K562 (cell line): ENCODE results near the gene NTSR1. TPM values are rescaled to one million over a fixed set of nuclear protein-coding genes. Genes with fewer than 3 reads are reported as not detected.
A peak's percentile ranks its signal among the peaks of the same experiment; 100 is the strongest.

Source experiments
- ARID4B ChIP-seq: sonication (generic); formaldehyde crosslinking; IDR thresholded peaks from 2 replicates; pipeline ENCODE4 v1.8.0; 2022; ENCODE audit warnings: mild to moderate bottlenecking, missing genetic modification reagents
- CBX3 ChIP-seq, 2 experiments: IDR thresholded peaks; 1 replicate in 1 of 2; 2 replicates in 1 of 2; pipeline ENCODE4 v1.6.1; 2012; ENCODE audit warnings: inconsistent platforms in 2 of 2, low read length in 2 of 2, borderline replicate concordance in 1 of 2, control low read depth in 1 of 2
- CXXC5 ChIP-seq: fragments of 250-450 bp; sonication (Bioruptor Pico); IDR thresholded peaks from 2 replicates; pipeline ENCODE4 v1.8.0; 2022; ENCODE audit warnings: inconsistent platforms, mild to moderate bottlenecking, moderate library complexity
- ETV1 ChIP-seq: fragments of 450-650 bp; conservative IDR thresholded peaks from 2 replicates; pipeline ENCODE4 v1.6.1; 2016; ENCODE audit warnings: missing genetic modification characterization, control low read depth, low read depth, missing compliant biosample characterization
- FOSL1 ChIP-seq: fragments of 200-800 bp; sonication (Bioruptor generic); conservative IDR thresholded peaks from 2 replicates; pipeline ENCODE4 v1.6.1; 2016; ENCODE audit warnings: missing genetic modification characterization, missing compliant biosample characterization
- GATA2 ChIP-seq: sonication (generic); formaldehyde crosslinking; IDR thresholded peaks from 2 replicates; pipeline ENCODE4 v1.4.0; 2020; ENCODE audit warnings: mild to moderate bottlenecking, missing genetic modification reagents
- JUN ChIP-seq, 2 experiments: sonication (generic) in 1 of 2; formaldehyde crosslinking in 1 of 2; IDR thresholded peaks; 2 replicates each; pipeline versions ENCODE4 v1.6.1 to v1.8.0; 2012 to 2022; ENCODE audit warnings: borderline replicate concordance in 2 of 2, mild to moderate bottlenecking in 2 of 2, improper control_type of control experiment in 1 of 2, low read depth in 1 of 2, low read length in 1 of 2, missing genetic modification reagents in 1 of 2
- KLF16 ChIP-seq: IDR thresholded peaks from 2 replicates; pipeline ENCODE4 v1.6.1; 2016; ENCODE audit warnings: antibody characterized with exemption
- LEF1 ChIP-seq: fragments of 450-650 bp; IDR thresholded peaks from 2 replicates; pipeline ENCODE4 v1.6.1; 2016; ENCODE audit warnings: mild to moderate bottlenecking
- NFATC3 ChIP-seq: fragments of 450-650 bp; IDR thresholded peaks from 2 replicates; pipeline ENCODE4 v1.6.1; 2017; ENCODE audit warnings: mild to moderate bottlenecking
- NFRKB ChIP-seq: fragments of 450-650 bp; IDR thresholded peaks from 2 replicates; pipeline ENCODE4 v1.6.1; 2016; ENCODE audit warnings: low read depth
- RBM34 ChIP-seq: fragments of 200-400 bp; formaldehyde crosslinking; IDR thresholded peaks from 2 replicates; pipeline ENCODE4 v1.6.1; 2018; ENCODE audit warnings: low read length, borderline replicate concordance; ENCODE audit not compliant: insufficient read depth
- SP2 ChIP-seq: IDR thresholded peaks from 2 replicates; pipeline ENCODE4 v1.6.1; 2011; ENCODE audit warnings: mild to moderate bottlenecking, low read depth, low read length, moderate library complexity; ENCODE audit not compliant: poor library complexity, severe bottlenecking; ENCODE audit errors: extremely low read depth
- TAF9B ChIP-seq: fragments of 450-650 bp; IDR thresholded peaks from 2 replicates; pipeline ENCODE4 v1.6.1; 2018; ENCODE audit warnings: mild to moderate bottlenecking; ENCODE audit not compliant: partially characterized antibody
- U2AF1 ChIP-seq: fragments of 200-400 bp; formaldehyde crosslinking; optimal IDR thresholded peaks from 2 replicates; pipeline ENCODE3; 2017; ENCODE audit warnings: mild to moderate bottlenecking, low read depth, low read length, moderate library complexity
- ZNF324 ChIP-seq: fragments of 250-450 bp; sonication (Bioruptor Pico); IDR thresholded peaks from 2 replicates; pipeline ENCODE4 v1.4.0; 2020; ENCODE audit warnings: mild to moderate bottlenecking
- polyA plus RNA-seq, 8 experiments: library from polyadenylated mRNA; depleted of rRNA in 4 of 8; stranded (reverse) in 5 of 8; unstranded in 3 of 8; fragments of >200 nt; fragmentation: Nextera tagmentation in 2 of 8; fragmentation: Illumina TruSeq in 1 of 8; extraction: Ambion mirVana in 2 of 8; extraction: Trizol in 1 of 8; gene quantifications; 2 replicates each; pipeline versions ENCODE4 v1.2.1 to v1.2.3, GENCODE V29; 2011 to 2014; ENCODE audit warnings: inconsistent platforms in 1 of 8, missing spikeins in 1 of 8
- total RNA-seq, 7 experiments: library from RNA; depleted of rRNA in 6 of 7; stranded (reverse); fragments of >200 nt in 6 of 7; fragmentation: Illumina TruSeq in 2 of 7; extraction: Trizol in 2 of 7; gene quantifications; 2 replicates each; pipeline versions ENCODE4 v1.2.1 to v1.2.3, GENCODE V29; 2011 to 2021; ENCODE audit warnings: low replicate concordance in 1 of 7
- TF ChIP-seq, protein P1 (sequence below): fragments of 250-450 bp; sonication (Bioruptor Pico); IDR thresholded peaks from 2 replicates; pipeline ENCODE4 v1.8.0; 2022; ENCODE audit warnings: moderate library complexity, mild to moderate bottlenecking, inconsistent platforms

The NTSR1 gene
- total and polyA plus RNA-seq, 9 of the 15 experiments (the other 6 are each of a cell fraction or from before 2014, with no cell fraction given), result 0.04 to 0.40 (median 0.13) TPM; not detected in 3

GRCh38 chr20:62752671-62753501 lies 44.2 kb downstream of the NTSR1 start (continued):
- TF ChIP-seq U2AF1 (no peak), ETV1 (no peak), KLF16 (no peak), ZNF324 (CRISPR knock-in tag) (no peak), FOSL1 (tag) (peak; percentile 86), GATA2 (CRISPR knock-in tag) (no peak), CBX3 (IDR thresholded peaks at IDR 0.05; ENCODE audit: borderline replicate concordance in 1 of 2, low read length in 2 of 2) (no peak), CXXC5 (CRISPR knock-in tag) (no peak), SP2 (no peak), RBM34 (no peak), LEF1 (no peak), JUN (IDR thresholded peaks at IDR 0.05; ENCODE audit: borderline replicate concordance, low read depth, low read length) (peak; percentile 23; the same call in 1 of the 2 replicates), JUN (CRISPR knock-in tag; IDR thresholded peaks at IDR 0.05; ENCODE audit: borderline replicate concordance) (no peak), NFATC3 (no peak), ARID4B (CRISPR knock-in tag) (no peak), TAF9B (no peak), NFRKB (no peak)
- TF ChIP-seq, protein P1, sequence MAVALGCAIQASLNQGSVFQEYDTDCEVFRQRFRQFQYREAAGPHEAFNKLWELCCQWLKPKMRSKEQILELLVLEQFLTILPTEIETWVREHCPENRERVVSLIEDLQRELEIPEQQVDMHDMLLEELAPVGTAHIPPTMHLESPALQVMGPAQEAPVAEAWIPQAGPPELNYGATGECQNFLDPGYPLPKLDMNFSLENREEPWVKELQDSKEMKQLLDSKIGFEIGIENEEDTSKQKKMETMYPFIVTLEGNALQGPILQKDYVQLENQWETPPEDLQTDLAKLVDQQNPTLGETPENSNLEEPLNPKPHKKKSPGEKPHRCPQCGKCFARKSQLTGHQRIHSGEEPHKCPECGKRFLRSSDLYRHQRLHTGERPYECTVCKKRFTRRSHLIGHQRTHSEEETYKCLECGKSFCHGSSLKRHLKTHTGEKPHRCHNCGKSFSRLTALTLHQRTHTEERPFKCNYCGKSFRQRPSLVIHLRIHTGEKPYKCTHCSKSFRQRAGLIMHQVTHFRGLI (CRISPR knock-in tag), result no peak
